Central memory CD4-positive, alpha-beta T cell (primary cell): ENCODE data around the gene ARL6IP5.

Experiments used
- DNase-seq: peaks from one replicate; pipeline ENCODE4 v3.0.0; 2022

Gene ARL6IP5

GRCh38 chr3:69119681-69120080 is 34.9 kb downstream of the ARL6IP5 start:
- DNase-seq = no peak

- DNase-seq = peak; percentile 71
Measured at GRCh38 chr3:69120879-69121464, 36.2 kb downstream of the ARL6IP5 start.

GRCh38 chr3:69121513-69121912 is 36.8 kb downstream of the ARL6IP5 start:
- DNase-seq = no peak

GRCh38 chr3:69121950-69122349 is 37.2 kb downstream of the ARL6IP5 start:
- DNase-seq = no peak

GRCh38 chr3:69122403-69122802 is 37.7 kb downstream of the ARL6IP5 start, which contains the start of gene LMOD3:
LMOD3 (minus strand) TSS chr3:69122595; CDS start chr3:69122386, 209 bp downstream.
- DNase-seq = no peak

- no peak for DNase-seq
Measured at GRCh38 chr3:69126216-69126615, 41.5 kb downstream of the ARL6IP5 start.

- no peak for DNase-seq
Measured at GRCh38 chr3:69126999-69127398, 42.3 kb downstream of the ARL6IP5 start.

GRCh38 chr3:69128509-69128908 is 43.8 kb downstream of the ARL6IP5 start:
- no peak for DNase-seq

GRCh38 chr3:69129531-69129930 is 44.8 kb downstream of the ARL6IP5 start:
- DNase-seq = no peak

GRCh38 chr3:69130689-69131088 is 46.0 kb downstream of the ARL6IP5 start:
- DNase-seq = no peak

GRCh38 chr3:69137005-69137404 is 52.3 kb downstream of the ARL6IP5 start:
- DNase-seq = no peak

- no peak for DNase-seq
Measured at GRCh38 chr3:69137412-69137811, 52.7 kb downstream of the ARL6IP5 start.

- no peak for DNase-seq
Measured at GRCh38 chr3:69141313-69141712, 56.6 kb downstream of the ARL6IP5 start.

GRCh38 chr3:69142090-69142489 is 57.4 kb downstream of the ARL6IP5 start:
- no peak for DNase-seq

- DNase-seq = no peak
Measured at GRCh38 chr3:69142797-69143454, 58.2 kb downstream of the ARL6IP5 start.

GRCh38 chr3:69143612-69144011 is 58.9 kb downstream of the ARL6IP5 start:
- no peak for DNase-seq

- no peak for DNase-seq
Measured at GRCh38 chr3:69144631-69145245, 60.0 kb downstream of the ARL6IP5 start.

GRCh38 chr3:69145688-69146087 is 61.0 kb downstream of the ARL6IP5 start:
- no peak for DNase-seq

- DNase-seq = no peak
Measured at GRCh38 chr3:69149586-69149985, 64.8 kb downstream of the ARL6IP5 start.
